Measurements from ENCODE around the gene GNPNAT1.

Gene GNPNAT1

DNA sequence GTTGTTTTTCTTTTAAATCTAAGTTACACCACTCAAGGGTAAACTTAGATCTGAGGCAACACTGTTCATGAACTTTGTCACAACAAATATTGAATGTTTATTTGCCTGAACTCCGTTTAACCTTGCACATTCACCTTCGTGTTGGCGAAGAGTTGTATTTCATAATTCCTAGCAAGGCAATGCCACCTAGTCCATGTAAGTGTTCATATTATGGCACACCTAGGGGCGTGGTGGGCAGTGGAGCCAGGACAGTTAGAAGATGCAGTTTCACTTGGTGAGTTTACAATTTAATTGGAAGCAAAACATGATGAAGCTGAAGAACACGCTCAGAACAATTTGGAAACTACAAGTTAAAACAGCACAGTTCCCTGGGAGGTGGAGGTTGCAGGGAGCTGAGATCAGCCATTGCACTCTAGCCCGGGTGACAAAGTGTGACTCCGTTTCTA lies 30.4 kb upstream of the GNPNAT1 start:
- 92% methylated on average over 5 of the region's 7 CpGs for WGBS
- no peaks in the 10 kb centered on the region for H3K9me3 ChIP-seq (ENCODE audit: insufficient read depth, low read depth, low read length)

DNA sequence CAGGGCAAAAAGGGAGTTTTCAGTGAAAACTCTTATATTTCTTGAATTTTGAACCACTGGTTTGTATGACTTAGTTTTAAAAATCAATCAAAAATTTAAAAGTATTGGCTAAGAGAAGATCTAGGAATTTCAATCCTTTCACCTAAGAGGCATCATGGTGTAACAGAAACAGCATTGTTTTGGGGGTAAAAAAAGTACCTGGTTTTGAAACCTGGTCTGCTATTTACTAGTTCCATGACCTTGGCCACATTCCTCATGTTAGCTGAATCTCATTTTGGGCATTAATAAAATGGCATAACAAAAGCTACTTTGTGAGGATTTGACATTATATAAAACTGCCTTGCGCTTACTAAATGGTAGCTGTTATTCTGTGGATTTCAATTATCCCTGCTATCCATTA lies 16.7 kb upstream of the GNPNAT1 start:
- no CpG with 5 or more reads among the region's 1 CpG for WGBS
- Histone ChIP-seq H3K9ac (ENCODE audit: low read depth, low read length) (no peak overlapping the region), H3K36me3 (ENCODE audit: insufficient read depth, low read length) (no peaks in the 10 kb centered on the region), H3K4me3 (ENCODE audit: low read length) (no peak overlapping the region), H3K27me3 (ENCODE audit: insufficient read depth, low read length) (no peaks in the 10 kb centered on the region), H3K27ac (ENCODE audit: low read depth, low read length) (no peak overlapping the region), H3K4me1 (ENCODE audit: insufficient read depth, low read length) (no peaks in the 10 kb centered on the region), H3K9me3 (ENCODE audit: insufficient read depth, low read depth, low read length) (no peaks in the 10 kb centered on the region)

More for the DNA sequence above, 30.4 kb upstream of the GNPNAT1 start:
- Histone ChIP-seq H3K36me3 (ENCODE audit: insufficient read depth, low read length) (no peaks in the 10 kb centered on the region), H3K4me1 (ENCODE audit: insufficient read depth, low read length) (no peaks in the 10 kb centered on the region), H3K4me3 (ENCODE audit: low read length) (no peak overlapping the region), H3K27me3 (ENCODE audit: insufficient read depth, low read length) (no peaks in the 10 kb centered on the region), H3K27ac (ENCODE audit: low read depth, low read length) (no peak overlapping the region), H3K9ac (ENCODE audit: low read depth, low read length) (no peak overlapping the region)

DNA sequence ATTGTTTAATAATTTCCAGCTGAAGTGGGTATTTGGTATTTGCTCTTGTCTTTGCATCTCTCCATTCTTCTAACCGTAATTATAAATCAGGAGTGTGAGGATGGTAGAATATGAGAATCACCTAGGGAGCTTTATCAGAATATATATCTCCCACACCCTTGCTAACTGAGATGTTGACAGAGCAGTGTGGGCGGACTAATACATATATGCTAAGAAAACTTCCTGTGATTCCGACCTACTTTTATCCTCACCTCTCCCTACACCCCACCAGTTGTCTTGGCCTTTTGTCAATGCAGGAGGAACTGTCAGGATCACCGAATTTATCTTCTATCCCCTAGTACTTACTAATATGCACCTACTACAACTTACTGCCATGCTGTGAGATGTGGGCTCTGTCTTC lies 14.7 kb upstream of the GNPNAT1 start:
- WGBS = 91% methylated on average over 3 of the region's 4 CpGs
- no peaks in the 10 kb centered on the region for H3K27me3 ChIP-seq (ENCODE audit: insufficient read depth, low read length)
- H3K27ac ChIP-seq (ENCODE audit: low read depth, low read length) = no peak overlapping the region
- H3K4me3 ChIP-seq (ENCODE audit: low read length) = no peak overlapping the region
- no peak overlapping the region for H3K9ac ChIP-seq (ENCODE audit: low read depth, low read length)
- H3K4me1 ChIP-seq (ENCODE audit: insufficient read depth, low read length) = no peaks in the 10 kb centered on the region
- H3K9me3 ChIP-seq (ENCODE audit: insufficient read depth, low read depth, low read length) = no peaks in the 10 kb centered on the region
- no peaks in the 10 kb centered on the region for H3K36me3 ChIP-seq (ENCODE audit: insufficient read depth, low read length)

- Histone ChIP-seq H3K27ac (ENCODE audit: low read depth, low read length) (no peak overlapping the region), H3K9me3 (ENCODE audit: insufficient read depth, low read depth, low read length) (no peaks in the 10 kb centered on the region), H3K36me3 (ENCODE audit: insufficient read depth, low read length) (no peaks in the 10 kb centered on the region), H3K4me3 (ENCODE audit: low read length) (no peak overlapping the region), H3K27me3 (ENCODE audit: insufficient read depth, low read length) (no peaks in the 10 kb centered on the region), H3K4me1 (ENCODE audit: insufficient read depth, low read length) (no peaks in the 10 kb centered on the region), H3K9ac (ENCODE audit: low read depth, low read length) (no peak overlapping the region)
- WGBS = 91% methylated on average over 2 of the region's 3 CpGs
Observed at GRCh38 chr14:52802597-52802996, 11.2 kb upstream of the GNPNAT1 start.

DNA sequence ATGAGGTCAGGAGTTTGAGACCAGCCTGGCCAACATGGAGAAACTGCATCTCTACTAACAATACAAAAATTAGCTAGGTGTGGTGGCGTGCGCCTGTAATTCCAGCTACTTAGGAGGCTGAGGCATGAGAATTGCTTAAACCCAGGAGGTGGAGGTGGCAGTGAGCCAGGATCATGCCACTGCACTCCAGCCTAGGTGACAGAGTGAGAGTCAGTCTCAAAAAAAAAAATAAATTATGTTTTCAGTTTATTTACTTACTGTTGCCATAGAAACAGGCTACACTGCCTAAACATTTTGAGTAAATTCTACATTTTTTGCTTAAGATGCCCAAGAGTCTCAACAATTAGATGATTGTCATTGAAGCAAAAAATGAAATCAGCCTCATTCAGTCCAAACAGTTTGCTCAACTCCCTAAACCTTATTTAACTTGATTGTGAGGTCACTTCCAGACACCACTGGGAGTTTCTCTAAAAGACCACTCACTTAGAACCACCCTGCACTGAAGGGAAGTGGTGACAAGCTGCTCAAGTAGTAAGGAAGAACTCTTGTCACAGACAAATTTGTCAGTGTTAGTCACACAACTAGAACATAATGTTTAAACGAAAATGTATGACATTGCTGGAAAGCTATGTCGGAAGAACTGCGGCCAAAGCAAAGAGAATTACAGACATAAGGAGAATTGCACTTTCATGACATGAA lies 9.8 kb upstream of the GNPNAT1 start:
- no peak overlapping the region for H3K27ac ChIP-seq (ENCODE audit: low read depth, low read length)
- no peaks in the 10 kb centered on the region for H3K36me3 ChIP-seq (ENCODE audit: insufficient read depth, low read length)
- no peak overlapping the region for H3K9ac ChIP-seq (ENCODE audit: low read depth, low read length)
- no peaks in the 10 kb centered on the region for H3K4me1 ChIP-seq (ENCODE audit: insufficient read depth, low read length)
- 90% methylated on average over 5 of the region's 5 CpGs for WGBS
- H3K9me3 ChIP-seq (ENCODE audit: insufficient read depth, low read depth, low read length) = no peaks in the 10 kb centered on the region
- no peaks in the 10 kb centered on the region for H3K27me3 ChIP-seq (ENCODE audit: insufficient read depth, low read length)
- no peak overlapping the region for H3K4me3 ChIP-seq (ENCODE audit: low read length)

DNA sequence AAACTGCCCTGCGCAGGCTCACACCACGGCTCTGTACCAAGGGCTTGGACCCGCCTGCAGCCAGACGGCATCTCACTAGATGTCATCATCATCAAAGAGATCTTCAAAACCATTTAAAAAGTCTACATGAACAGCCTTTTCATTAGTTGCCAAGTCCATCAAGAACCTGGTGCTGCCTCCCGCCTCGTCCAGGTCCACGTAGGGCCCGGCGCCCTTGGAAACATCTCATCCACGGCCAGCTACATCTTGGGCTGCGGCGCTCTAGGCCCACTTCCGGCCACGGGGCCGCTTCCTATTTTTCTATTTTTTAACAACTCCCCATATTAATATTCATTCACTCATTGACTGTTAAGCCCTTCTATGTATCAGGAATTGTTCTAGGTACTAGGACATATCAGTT lies 7.4 kb upstream of the GNPNAT1 start:
- Histone ChIP-seq H3K27me3 (ENCODE audit: insufficient read depth, low read length) (no peaks in the 10 kb centered on the region), H3K36me3 (ENCODE audit: insufficient read depth, low read length) (no peaks in the 10 kb centered on the region), H3K9ac (ENCODE audit: low read depth, low read length) (no peak overlapping the region), H3K4me3 (ENCODE audit: low read length) (no peak overlapping the region), H3K4me1 (ENCODE audit: insufficient read depth, low read length) (no peaks in the 10 kb centered on the region), H3K9me3 (ENCODE audit: insufficient read depth, low read depth, low read length) (no peaks in the 10 kb centered on the region), H3K27ac (ENCODE audit: low read depth, low read length) (no peak overlapping the region)
- WGBS = 94% methylated on average over 15 of the region's 15 CpGs

DNA sequence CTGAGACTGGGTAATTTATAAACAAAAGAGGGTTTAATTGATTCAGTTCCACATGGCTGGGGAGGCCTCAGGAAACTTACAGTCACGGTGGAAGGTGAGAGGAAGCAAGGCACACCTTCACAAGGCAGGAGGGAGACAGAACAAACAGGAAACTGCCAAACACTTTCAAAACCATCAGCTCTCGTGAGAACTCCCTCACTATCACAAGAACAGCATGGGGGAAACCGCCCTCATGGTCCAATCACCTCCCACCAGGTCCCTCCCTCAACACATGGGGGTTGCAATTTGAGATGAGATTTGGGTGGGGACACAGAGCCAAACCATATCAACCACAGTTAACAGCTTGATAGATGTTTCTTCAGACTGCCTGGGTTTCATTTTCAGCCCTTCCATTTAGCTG lies 6.2 kb upstream of the GNPNAT1 start:
- Histone ChIP-seq H3K9ac (ENCODE audit: low read depth, low read length) (no peak overlapping the region), H3K36me3 (ENCODE audit: insufficient read depth, low read length) (no peaks in the 10 kb centered on the region), H3K9me3 (ENCODE audit: insufficient read depth, low read depth, low read length) (no peaks in the 10 kb centered on the region), H3K4me1 (ENCODE audit: insufficient read depth, low read length) (no peaks in the 10 kb centered on the region), H3K27me3 (ENCODE audit: insufficient read depth, low read length) (no peaks in the 10 kb centered on the region), H3K4me3 (ENCODE audit: low read length) (no peak overlapping the region), H3K27ac (ENCODE audit: low read depth, low read length) (no peak overlapping the region)
- 58% methylated on average over 3 of the region's 3 CpGs for WGBS

DNA sequence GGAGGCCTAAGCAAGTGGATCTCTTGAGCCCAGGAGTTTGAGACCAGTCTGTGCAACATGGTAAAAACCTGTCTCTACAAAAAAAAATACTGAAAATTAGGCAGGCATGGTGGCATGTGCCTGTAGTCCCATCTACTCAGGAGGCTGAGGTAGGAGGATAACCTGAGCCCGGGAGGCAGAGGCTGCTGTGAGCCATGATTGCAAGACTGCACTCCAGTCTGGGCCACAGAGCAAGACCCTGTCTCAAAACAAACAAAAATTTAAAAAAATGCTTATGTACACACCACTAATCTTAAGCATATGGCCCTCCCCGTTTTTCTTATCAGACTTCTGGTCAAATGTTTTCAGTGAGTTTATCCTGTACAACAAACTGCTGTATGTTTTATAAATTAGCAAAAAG lies 1.7 kb upstream of the GNPNAT1 start:
- WGBS = 91% methylated on average over 2 of the region's 2 CpGs
- Histone ChIP-seq H3K9ac (ENCODE audit: low read depth, low read length) (no peak overlapping the region), H3K27me3 (ENCODE audit: insufficient read depth, low read length) (no peaks in the 10 kb centered on the region), H3K27ac (ENCODE audit: low read depth, low read length) (no peak overlapping the region), H3K9me3 (ENCODE audit: insufficient read depth, low read depth, low read length) (no peaks in the 10 kb centered on the region), H3K4me1 (ENCODE audit: insufficient read depth, low read length) (peaks cover 22% of the 10 kb centered on the region), H3K4me3 (ENCODE audit: low read length) (no peak overlapping the region), H3K36me3 (ENCODE audit: insufficient read depth, low read length) (no peaks in the 10 kb centered on the region)

DNA sequence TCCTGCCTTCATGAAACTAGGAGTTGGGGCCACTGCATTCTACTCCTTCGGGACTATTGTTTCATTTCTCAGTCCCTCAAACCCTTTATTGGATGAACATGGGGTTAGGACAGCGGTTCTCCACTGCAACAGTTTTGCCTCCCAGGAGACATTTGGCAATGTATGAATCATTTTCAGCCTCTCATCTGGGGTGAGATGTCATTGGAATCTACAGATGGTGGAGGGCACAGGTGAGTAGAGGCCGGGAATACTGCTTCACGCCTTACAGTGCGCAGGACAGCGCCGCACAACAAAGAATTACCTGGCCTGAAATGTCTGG lies 649 bp upstream of the GNPNAT1 start:
- peak overlapping the region; percentile 66 for H3K9ac ChIP-seq (ENCODE audit: low read depth, low read length)
- H3K27ac ChIP-seq (ENCODE audit: low read depth, low read length) = peak overlapping the region; percentile 80
- peak overlapping the region; percentile 61 for H3K4me3 ChIP-seq (ENCODE audit: low read length)
- no peaks in the 10 kb centered on the region for H3K27me3 ChIP-seq (ENCODE audit: insufficient read depth, low read length)
- H3K9me3 ChIP-seq (ENCODE audit: insufficient read depth, low read depth, low read length) = no peaks in the 10 kb centered on the region
- peaks cover 4% of the 10 kb centered on the region; the same call in 1 of the 2 replicates for H3K36me3 ChIP-seq (ENCODE audit: insufficient read depth, low read length)
- H3K4me1 ChIP-seq (ENCODE audit: insufficient read depth, low read length) = peaks cover 22% of the 10 kb centered on the region
- 83% methylated on average over 7 of the region's 7 CpGs for WGBS

DNA sequence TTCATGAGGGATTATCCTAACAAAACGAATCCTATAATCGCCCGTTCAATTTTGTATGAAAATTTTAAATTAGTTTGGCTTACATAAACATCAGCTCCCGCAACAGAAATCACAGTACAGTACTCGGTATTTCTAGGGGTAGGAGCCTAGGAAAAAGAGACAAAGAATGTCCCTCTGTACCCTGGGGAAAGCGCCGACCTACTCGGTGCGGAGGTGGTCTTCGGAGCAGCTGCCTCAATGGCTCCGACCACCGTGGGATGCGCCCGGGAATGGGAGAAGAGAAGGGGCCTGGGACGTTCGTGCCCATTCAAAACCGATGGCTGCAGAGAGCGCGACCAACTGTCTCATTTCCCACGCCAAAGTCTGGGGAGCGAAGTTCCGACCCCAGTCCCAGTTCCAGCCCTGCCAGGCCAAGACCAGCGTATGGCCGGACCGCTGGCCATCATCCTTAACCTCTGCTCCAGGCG lies 618 bp downstream of the GNPNAT1 start:
- Histone ChIP-seq H3K27me3 (ENCODE audit: insufficient read depth, low read length) (no peaks in the 10 kb centered on the region), H3K27ac (ENCODE audit: low read depth, low read length) (peak overlapping the region; percentile 69), H3K4me3 (ENCODE audit: low read length) (peak overlapping the region; percentile 85), H3K36me3 (ENCODE audit: insufficient read depth, low read length) (peaks cover 5% of the 10 kb centered on the region; the same call in 1 of the 2 replicates), H3K4me1 (ENCODE audit: insufficient read depth, low read length) (peaks cover 22% of the 10 kb centered on the region), H3K9me3 (ENCODE audit: insufficient read depth, low read depth, low read length) (no peaks in the 10 kb centered on the region), H3K9ac (ENCODE audit: low read depth, low read length) (peak overlapping the region; percentile 83)
- WGBS = 0% methylated on average over 23 of the region's 26 CpGs

GRCh38 chr14:52790011-52790755 lies 1.2 kb downstream of the GNPNAT1 start:
- no peaks in the 10 kb centered on the region for H3K9me3 ChIP-seq (ENCODE audit: insufficient read depth, low read depth, low read length)
- WGBS = 27% methylated on average over 16 of the region's 18 CpGs
- peaks cover 22% of the 10 kb centered on the region for H3K4me1 ChIP-seq (ENCODE audit: insufficient read depth, low read length)
- no peak overlapping the region for H3K27ac ChIP-seq (ENCODE audit: low read depth, low read length)
- H3K4me3 ChIP-seq (ENCODE audit: low read length) = peak overlapping the region; percentile 85
- no peaks in the 10 kb centered on the region for H3K27me3 ChIP-seq (ENCODE audit: insufficient read depth, low read length)
- H3K9ac ChIP-seq (ENCODE audit: low read depth, low read length) = peak overlapping the region; percentile 83
- H3K36me3 ChIP-seq (ENCODE audit: insufficient read depth, low read length) = peaks cover 5% of the 10 kb centered on the region; the same call in 1 of the 2 replicates

Data from HUES64 (cell line).